ENCODE results near the gene METTL27.

DNA sequence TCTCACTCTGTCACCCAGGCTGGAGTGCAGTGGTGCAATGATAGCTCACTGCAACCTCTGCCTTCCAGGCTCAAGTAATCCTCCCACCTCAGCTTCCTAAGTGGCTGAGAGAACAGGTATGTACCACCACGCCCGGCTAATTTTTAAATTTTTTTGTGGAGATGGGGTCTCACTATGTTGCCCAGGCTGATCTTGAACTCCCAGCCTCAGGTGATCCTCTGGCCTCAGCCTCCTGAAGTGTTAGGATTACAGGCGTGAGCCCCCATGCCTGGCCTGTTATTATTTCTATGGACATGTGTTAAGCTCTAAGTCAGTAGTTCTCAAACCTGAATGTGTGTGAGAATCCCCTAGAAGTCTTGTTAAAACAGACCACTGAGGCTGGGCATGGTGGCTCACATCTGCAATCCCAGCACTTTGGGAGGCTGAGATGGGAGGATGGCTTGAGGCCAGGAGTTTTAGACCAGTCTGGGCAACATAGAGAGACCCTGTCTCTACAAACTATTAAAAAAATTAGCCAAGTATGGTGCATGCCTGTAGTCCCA lies 43.2 kb upstream of the METTL27 start:
- TF ChIP-seq, protein P1, sequence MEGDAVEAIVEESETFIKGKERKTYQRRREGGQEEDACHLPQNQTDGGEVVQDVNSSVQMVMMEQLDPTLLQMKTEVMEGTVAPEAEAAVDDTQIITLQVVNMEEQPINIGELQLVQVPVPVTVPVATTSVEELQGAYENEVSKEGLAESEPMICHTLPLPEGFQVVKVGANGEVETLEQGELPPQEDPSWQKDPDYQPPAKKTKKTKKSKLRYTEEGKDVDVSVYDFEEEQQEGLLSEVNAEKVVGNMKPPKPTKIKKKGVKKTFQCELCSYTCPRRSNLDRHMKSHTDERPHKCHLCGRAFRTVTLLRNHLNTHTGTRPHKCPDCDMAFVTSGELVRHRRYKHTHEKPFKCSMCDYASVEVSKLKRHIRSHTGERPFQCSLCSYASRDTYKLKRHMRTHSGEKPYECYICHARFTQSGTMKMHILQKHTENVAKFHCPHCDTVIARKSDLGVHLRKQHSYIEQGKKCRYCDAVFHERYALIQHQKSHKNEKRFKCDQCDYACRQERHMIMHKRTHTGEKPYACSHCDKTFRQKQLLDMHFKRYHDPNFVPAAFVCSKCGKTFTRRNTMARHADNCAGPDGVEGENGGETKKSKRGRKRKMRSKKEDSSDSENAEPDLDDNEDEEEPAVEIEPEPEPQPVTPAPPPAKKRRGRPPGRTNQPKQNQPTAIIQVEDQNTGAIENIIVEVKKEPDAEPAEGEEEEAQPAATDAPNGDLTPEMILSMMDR (IDR thresholded peaks at IDR 0.05): no peak
- no peak for TF ChIP-seq POLR2A (IDR thresholded peaks at IDR 0.05)
- TF ChIP-seq POLR2AphosphoS5 (IDR thresholded peaks at IDR 0.05): no peak

Data from gastroesophageal sphincter (tissue), 3 donors.